Astrocyte of the cerebellum (primary cell): Measurements from ENCODE around the gene NTHL1.
A peak's percentile ranks its signal among the peaks of the same experiment; 100 is the strongest.

Experiments used
- DNase-seq: peaks from one replicate; pipeline ENCODE4 v3.0.0-alpha.2; 2011; ENCODE audit warnings: low read depth
- H3K4me3 ChIP-seq: 2 replicates; pipeline ENCODE4 v1.5.1; 2011; ENCODE audit warnings: mild to moderate bottlenecking, low read depth, low read length, moderate library complexity
- CTCF ChIP-seq: IDR thresholded peaks from 2 replicates; pipeline ENCODE4 v1.5.1; 2012; ENCODE audit warnings: low read length, low read depth, moderate library complexity, mild to moderate bottlenecking; ENCODE audit errors: missing control alignments
- in situ Hi-C: cut with HindIII; loops from 2 replicates; pipeline ENCODE4 v1.10.0; 2017; ENCODE audit warnings: low sequenced_read_pairs

NTHL1 gene

GRCh38 chr16:2058420-2058819, 10.8 kb upstream of the NTHL1 start:
- DNase-seq = no peak
- no peak for TF ChIP-seq CTCF
- H3K4me3 ChIP-seq = no peak overlapping the region
- in situ Hi-C loops = no loop called here

GRCh38 chr16:2057438-2057837, 9.8 kb upstream of the NTHL1 start:
- in situ Hi-C loops = no loop called here
- no peak overlapping the region for H3K4me3 ChIP-seq
- no peak for DNase-seq
- no peak for TF ChIP-seq CTCF

- in situ Hi-C loops = no loop called here
Measured at GRCh38 chr16:2056681-2057407, 9.2 kb upstream of the NTHL1 start.

GRCh38 chr16:2056077-2056476, 8.4 kb upstream of the NTHL1 start:
- no peak for DNase-seq
- peak; percentile 28 for TF ChIP-seq CTCF
- in situ Hi-C loops = no loop called here
- no peak overlapping the region for H3K4me3 ChIP-seq

More at GRCh38 chr16:2056681-2057407, 9.2 kb upstream of the NTHL1 start:
- peak; percentile 18 for TF ChIP-seq CTCF
- DNase-seq = no peak
- H3K4me3 ChIP-seq = no peak overlapping the region

- in situ Hi-C loops = no loop called here
- no peak for TF ChIP-seq CTCF
- H3K4me3 ChIP-seq = no peak overlapping the region
- DNase-seq = no peak
Measured at GRCh38 chr16:2054543-2055245, 7.1 kb upstream of the NTHL1 start.

- no peak for TF ChIP-seq CTCF
- H3K4me3 ChIP-seq = no peak overlapping the region
- in situ Hi-C loops = no loop called here
- DNase-seq = no peak
Measured at GRCh38 chr16:2053897-2054296, 6.3 kb upstream of the NTHL1 start.
